H9 (cell line): ENCODE measurements around the gene TRIB2. TPM values are rescaled to one million over a fixed set of nuclear protein-coding genes. Genes with fewer than 3 reads are reported as not detected.

Experiments
- DNase-seq: peaks from one replicate; pipeline ENCODE4 v3.0.0-alpha.2; 2017
- H2AFZ ChIP-seq: one replicate; pipeline ENCODE4 v1.6.1; 2013; ENCODE audit warnings: mild to moderate bottlenecking, low read length, control low read depth, moderate library complexity
- H2AK5ac ChIP-seq: 2 replicates; pipeline ENCODE4 v1.6.1; 2013; ENCODE audit warnings: low read length, control low read depth, mixed read lengths; ENCODE audit not compliant: insufficient read length
- H2BK120ac ChIP-seq: one replicate; pipeline ENCODE4 v1.6.1; 2013; ENCODE audit warnings: low read depth, mild to moderate bottlenecking, low read length, control low read depth, inconsistent platforms; ENCODE audit not compliant: poor library complexity, severe bottlenecking
- H2BK12ac ChIP-seq: 2 replicates; pipeline ENCODE4 v1.6.1; 2013; ENCODE audit warnings: low read length, control low read depth, mixed read lengths, low read depth; ENCODE audit not compliant: insufficient read length
- H2BK15ac ChIP-seq: 2 replicates; pipeline ENCODE4 v1.6.1; 2013; ENCODE audit warnings: low read depth, low read length, control low read depth
- H2BK20ac ChIP-seq: one replicate; pipeline ENCODE4 v1.6.1; 2013; ENCODE audit warnings: low read depth, mild to moderate bottlenecking, low read length, control low read depth, inconsistent platforms; ENCODE audit not compliant: poor library complexity, severe bottlenecking
- H2BK5ac ChIP-seq: 2 replicates; pipeline ENCODE4 v1.6.1; 2013; ENCODE audit warnings: low read length, control low read depth, mixed read lengths; ENCODE audit not compliant: insufficient read length
- H3K14ac ChIP-seq: 2 replicates; pipeline ENCODE4 v1.6.1; 2013; ENCODE audit warnings: low read length, control low read depth; ENCODE audit not compliant: insufficient read depth
- H3K18ac ChIP-seq: 2 replicates; pipeline ENCODE4 v1.6.1; 2013; ENCODE audit warnings: low read depth, mild to moderate bottlenecking, mixed read lengths, low read length, control low read depth; ENCODE audit not compliant: insufficient read length
- H3K23ac ChIP-seq: 2 replicates; pipeline ENCODE4 v1.6.1; 2013; ENCODE audit warnings: low read length, control low read depth, mixed read lengths, low read depth; ENCODE audit not compliant: insufficient read length
- H3K23me2 ChIP-seq: 2 replicates; pipeline ENCODE4 v1.6.1; 2013; ENCODE audit warnings: low read depth, mild to moderate bottlenecking, mixed read lengths, low read length, control low read depth; ENCODE audit not compliant: insufficient read length, poor library complexity, severe bottlenecking
- H3K27ac ChIP-seq: 2 replicates; pipeline ENCODE4 v1.5.1; 2013; ENCODE audit warnings: low read length, control low read depth, mixed read lengths, low read depth; ENCODE audit not compliant: insufficient read length
- H3K27me3 ChIP-seq: 2 replicates; pipeline ENCODE4 v1.6.1; 2013; ENCODE audit warnings: low read length, control low read depth, inconsistent platforms; ENCODE audit not compliant: insufficient read depth
- H3K4ac ChIP-seq: 2 replicates; pipeline ENCODE4 v1.6.1; 2013; ENCODE audit warnings: low read depth, mild to moderate bottlenecking, control low read depth, inconsistent platforms, low read length, moderate library complexity
- H3K4me1 ChIP-seq: 2 replicates; pipeline ENCODE4 v1.6.1; 2013; ENCODE audit warnings: low read length, control low read depth, inconsistent platforms; ENCODE audit not compliant: insufficient read depth
- H3K4me2 ChIP-seq: 2 replicates; pipeline ENCODE4 v1.6.1; 2013; ENCODE audit warnings: low read length, control low read depth, mixed read lengths; ENCODE audit not compliant: insufficient read length, insufficient read depth
- H3K56ac ChIP-seq: 2 replicates; pipeline ENCODE4 v1.6.1; 2013; ENCODE audit warnings: low read depth, mild to moderate bottlenecking, mixed read lengths, low read length, control low read depth; ENCODE audit not compliant: insufficient read length
- H3K79me1 ChIP-seq: 2 replicates; pipeline ENCODE4 v1.6.1; 2013; ENCODE audit warnings: low read depth, mild to moderate bottlenecking, moderate library complexity, low read length, control low read depth, inconsistent platforms; ENCODE audit not compliant: insufficient read depth, poor library complexity, severe bottlenecking
- H3K79me2 ChIP-seq: 2 replicates; pipeline ENCODE4 v1.6.1; 2013; ENCODE audit warnings: low read length, control low read depth, inconsistent platforms; ENCODE audit not compliant: insufficient read depth
- H3K9ac ChIP-seq: 2 replicates; pipeline ENCODE4 v1.6.1; 2013; ENCODE audit warnings: low read length, control low read depth, mixed read lengths; ENCODE audit not compliant: insufficient read length; ENCODE audit errors: extremely low read depth
- H3K9me3 ChIP-seq: one replicate; pipeline ENCODE4 v1.6.1; 2013; ENCODE audit warnings: low read depth, low read length, inconsistent platforms; ENCODE audit not compliant: control insufficient read depth
- H3T11ph ChIP-seq: one replicate; pipeline ENCODE4 v1.6.1; 2013; ENCODE audit warnings: mild to moderate bottlenecking, low read length, control low read depth, inconsistent platforms
- H4K20me1 ChIP-seq: one replicate; pipeline ENCODE4 v1.6.1; 2013; ENCODE audit not compliant: control insufficient read depth, insufficient read length, insufficient read depth
- H4K5ac ChIP-seq: 2 replicates; pipeline ENCODE4 v1.6.1; 2013; ENCODE audit warnings: low read depth, mild to moderate bottlenecking, mixed read lengths, low read length, control low read depth; ENCODE audit not compliant: insufficient read length
- H4K8ac ChIP-seq: replicated peaks from 2 replicates; pipeline ENCODE4 v1.6.1; 2013; ENCODE audit warnings: low read length, control low read depth, mixed read lengths, low read depth; ENCODE audit not compliant: insufficient read length
- H4K91ac ChIP-seq: 2 replicates; pipeline ENCODE4 v1.6.1; 2013; ENCODE audit warnings: low read depth, mild to moderate bottlenecking, moderate library complexity, mixed read lengths, low read length, control low read depth; ENCODE audit not compliant: insufficient read length
- H3K27ac Mint-ChIP-seq, 3 experiments: 2 replicates in 2 of 3; 3 replicates in 1 of 3; pipeline ENCODE4 v1.8.0; 2020 to 2021; ENCODE audit warnings: mixed read lengths in 3 of 3, mild to moderate bottlenecking in 1 of 3, moderate library complexity in 1 of 3
- H3K27me3 Mint-ChIP-seq: 2 replicates; pipeline ENCODE4 v1.8.0; 2021; ENCODE audit warnings: low read depth, mild to moderate bottlenecking, moderate library complexity, mixed read lengths
- H3K36me3 Mint-ChIP-seq, 3 experiments: 2 replicates in 2 of 3; 3 replicates in 1 of 3; pipeline ENCODE4 v1.8.0; 2020 to 2021; ENCODE audit warnings: low read depth in 3 of 3, mixed read lengths in 3 of 3; ENCODE audit not compliant: insufficient read depth in 1 of 3
- H3K4me1 Mint-ChIP-seq, 2 experiments: 2 replicates each; pipeline ENCODE4 v1.8.0; 2020; ENCODE audit warnings: mixed read lengths in 2 of 2
- H3K4me3 Mint-ChIP-seq, 2 experiments: 2 replicates in 1 of 2; 3 replicates in 1 of 2; pipeline ENCODE4 v1.8.0; 2020 to 2021; ENCODE audit warnings: mild to moderate bottlenecking in 2 of 2, mixed read lengths in 2 of 2, moderate library complexity in 1 of 2
- H3K9me3 Mint-ChIP-seq, 2 experiments: 2 replicates in 1 of 2; 3 replicates in 1 of 2; pipeline ENCODE4 v1.8.0; 2020; ENCODE audit warnings: mild to moderate bottlenecking in 2 of 2, mixed read lengths in 2 of 2, moderate library complexity in 1 of 2
- WGBS: extraction: QIAGEN DNeasy Blood & Tissue Kit; methylation state at CpG from one replicate; pipeline ENCODE4 v1.1.7; 2013; ENCODE audit warnings: missing lambda C conversion rate, low lambda C conversion rate, mixed read lengths; ENCODE audit not compliant: insufficient read length; ENCODE audit errors: extremely low coverage; 5-methylcytosine and 5-hydroxymethylcytosine counted together
- total RNA-seq: library from RNA; stranded (reverse); gene quantifications from 2 replicates; pipeline ENCODE4 v1.2.1, GENCODE V29; 2021
- TF ChIP-seq, protein P1 (sequence below): fragments of 200-600 bp; sonication (generic); conservative IDR thresholded peaks from 3 replicates; pipeline ENCODE4 v1.8.0; 2021; ENCODE audit warnings: antibody characterized with exemption, mild to moderate bottlenecking

Gene TRIB2
- total RNA-seq, 1 experiment from 2014 or later = 41.9 TPM

DNA sequence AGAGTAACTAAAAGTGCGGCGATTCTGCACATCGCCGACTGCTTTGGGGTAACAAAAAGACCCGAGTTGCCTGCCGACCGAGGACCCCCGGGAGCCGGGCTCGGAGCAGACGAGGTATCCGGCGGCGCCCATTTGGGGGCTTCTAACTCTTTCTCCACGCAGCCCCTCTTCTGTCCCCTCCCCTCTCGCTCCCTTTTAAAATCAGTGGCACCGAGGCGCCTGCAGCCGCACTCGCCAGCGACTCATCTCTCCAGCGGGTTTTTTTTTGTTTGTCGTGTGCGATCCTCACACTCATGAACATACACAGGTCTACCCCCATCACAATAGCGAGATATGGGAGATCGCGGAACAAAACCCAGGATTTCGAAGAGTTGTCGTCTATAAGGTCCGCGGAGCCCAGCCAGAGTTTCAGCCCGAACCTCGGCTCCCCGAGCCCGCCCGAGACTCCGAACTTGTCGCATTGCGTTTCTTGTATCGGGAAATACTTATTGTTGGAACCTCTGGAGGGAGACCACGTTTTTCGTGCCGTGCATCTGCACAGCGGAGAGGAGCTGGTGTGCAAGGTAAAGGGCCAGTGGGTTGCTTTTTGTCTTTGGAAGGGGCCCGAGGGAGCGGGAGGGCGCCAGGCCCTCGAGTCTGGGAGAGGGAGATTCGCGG lies 1.4 kb downstream of the TRIB2 start:
- no peak overlapping the region for H4K91ac ChIP-seq
- peaks cover 9% of the 10 kb centered on the region for H3K4me1 ChIP-seq
- peaks cover 1 to 15% (median 7%) of the 10 kb centered on the region in 3 experiments for H3K36me3 Mint-ChIP-seq
- peaks cover 50% of the 10 kb centered on the region; the same call in 1 of the 2 replicates for H3K79me2 ChIP-seq
- no peak overlapping the region for H3K23ac ChIP-seq
- H2BK12ac ChIP-seq = peak overlapping the region; percentile 78
- peaks cover 57 to 58% of the 10 kb centered on the region in 2 experiments for H3K4me1 Mint-ChIP-seq
- no CpG with 5 or more reads among the region's 50 CpGs for WGBS
- no peak overlapping the region for H3K56ac ChIP-seq
- peak overlapping the region; percentile 97 for H3K14ac ChIP-seq
- H4K20me1 ChIP-seq = no peaks in the 10 kb centered on the region
- no peaks in the 10 kb centered on the region for H3K9me3 ChIP-seq
- TF ChIP-seq, protein P1, sequence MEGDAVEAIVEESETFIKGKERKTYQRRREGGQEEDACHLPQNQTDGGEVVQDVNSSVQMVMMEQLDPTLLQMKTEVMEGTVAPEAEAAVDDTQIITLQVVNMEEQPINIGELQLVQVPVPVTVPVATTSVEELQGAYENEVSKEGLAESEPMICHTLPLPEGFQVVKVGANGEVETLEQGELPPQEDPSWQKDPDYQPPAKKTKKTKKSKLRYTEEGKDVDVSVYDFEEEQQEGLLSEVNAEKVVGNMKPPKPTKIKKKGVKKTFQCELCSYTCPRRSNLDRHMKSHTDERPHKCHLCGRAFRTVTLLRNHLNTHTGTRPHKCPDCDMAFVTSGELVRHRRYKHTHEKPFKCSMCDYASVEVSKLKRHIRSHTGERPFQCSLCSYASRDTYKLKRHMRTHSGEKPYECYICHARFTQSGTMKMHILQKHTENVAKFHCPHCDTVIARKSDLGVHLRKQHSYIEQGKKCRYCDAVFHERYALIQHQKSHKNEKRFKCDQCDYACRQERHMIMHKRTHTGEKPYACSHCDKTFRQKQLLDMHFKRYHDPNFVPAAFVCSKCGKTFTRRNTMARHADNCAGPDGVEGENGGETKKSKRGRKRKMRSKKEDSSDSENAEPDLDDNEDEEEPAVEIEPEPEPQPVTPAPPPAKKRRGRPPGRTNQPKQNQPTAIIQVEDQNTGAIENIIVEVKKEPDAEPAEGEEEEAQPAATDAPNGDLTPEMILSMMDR = no peak
- H3K27ac ChIP-seq = no peak overlapping the region
- no peak overlapping the region for H2BK5ac ChIP-seq
- peak overlapping the region; percentile 42 to 96 (median 92); a peak in 6 of 7 replicates for H3K27ac Mint-ChIP-seq
- H2BK15ac ChIP-seq = no peak overlapping the region
- H2AK5ac ChIP-seq = no peak overlapping the region
- peak overlapping the region; percentile 89 for H3K9ac ChIP-seq
- H3K79me1 ChIP-seq = no peaks in the 10 kb centered on the region
- H2BK120ac ChIP-seq = peak overlapping the region; percentile 98
- no peaks in the 10 kb centered on the region for H3K27me3 ChIP-seq
- peak overlapping the region; percentile 91 to 99 for H3K4me3 Mint-ChIP-seq
- H3K9me3 Mint-ChIP-seq = peaks cover 0 to 4% of the 10 kb centered on the region in 2 experiments; a peak in 2 of 5 replicates
- H2BK20ac ChIP-seq = peak overlapping the region; percentile 29
- H3K4me2 ChIP-seq = peak overlapping the region; percentile 93
- H2AFZ ChIP-seq = no peak overlapping the region
- H4K8ac ChIP-seq = no peak overlapping the region
- H3K4ac ChIP-seq = peak overlapping the region; percentile 67; the same call in 1 of the 2 replicates
- peak overlapping the region; percentile 85 for H3K18ac ChIP-seq
- DNase-seq = no peak
- peak overlapping the region; percentile 84 for H3T11ph ChIP-seq
- H4K5ac ChIP-seq = no peak overlapping the region
- H3K23me2 ChIP-seq = peaks cover 25% of the 10 kb centered on the region
- peaks cover 4% of the 10 kb centered on the region for H3K27me3 Mint-ChIP-seq
